Measurements from ENCODE around the gene KLHL11. TPM values are rescaled to one million over a fixed set of nuclear protein-coding genes. Genes with fewer than 3 reads are reported as not detected.
A peak's percentile ranks its signal among the peaks of the same experiment; 100 is the strongest.
"Not testable (repeated sequence)": the region's sequence is repeated elsewhere in the genome, so short reads cannot be mapped to it uniquely, and the experiment has no call there.

Gene KLHL11
- total RNA-seq, 4 donors from 2014 or later: 19.7 to 73.3 (median 38.5) TPM

DNA sequence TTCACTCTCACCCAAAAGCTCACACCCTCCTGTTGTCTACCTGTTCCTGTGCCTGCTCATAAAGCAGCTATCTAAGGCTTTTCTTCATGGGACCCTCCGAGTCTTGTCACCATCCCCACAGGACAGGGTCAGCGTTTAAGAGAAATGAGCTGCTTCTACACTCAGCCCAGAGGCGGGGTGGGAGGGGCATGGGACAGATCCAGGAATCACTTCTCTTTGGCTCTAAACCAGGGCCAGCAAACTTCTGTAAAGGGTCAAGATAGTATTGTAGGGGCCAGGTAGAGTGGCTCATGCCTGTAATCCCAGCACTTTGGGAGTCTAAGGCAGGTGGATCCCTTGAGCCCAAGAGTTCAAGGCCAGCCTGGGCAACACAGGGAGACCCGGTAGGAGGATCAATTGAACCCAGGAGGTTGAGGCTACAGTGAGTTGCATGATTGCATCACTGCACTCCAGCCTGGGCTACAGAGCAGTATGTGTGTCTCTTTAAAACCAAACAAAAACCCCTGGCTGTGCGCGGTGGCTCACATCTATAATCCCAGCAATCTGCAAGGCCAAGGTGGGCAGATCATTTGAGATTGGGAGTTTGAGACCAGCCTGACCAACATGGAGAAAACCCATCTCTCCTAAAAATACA, 23.2 kb upstream of the KLHL11 start:
- Histone ChIP-seq H3K9me3 (no peaks in the 10 kb centered on the region), H3K27me3 (no peaks in the 10 kb centered on the region), H3K36me3 (no peaks in the 10 kb centered on the region), H3K4me3 (no peak overlapping the region), H3K27ac (no peak overlapping the region), H3K4me1 (no peaks in the 10 kb centered on the region)
- intact Hi-C loops (cut with DNase I; ENCODE audit: low total_unique reads): no loop called here
- no peak for DNase-seq
- TF ChIP-seq, protein P1, sequence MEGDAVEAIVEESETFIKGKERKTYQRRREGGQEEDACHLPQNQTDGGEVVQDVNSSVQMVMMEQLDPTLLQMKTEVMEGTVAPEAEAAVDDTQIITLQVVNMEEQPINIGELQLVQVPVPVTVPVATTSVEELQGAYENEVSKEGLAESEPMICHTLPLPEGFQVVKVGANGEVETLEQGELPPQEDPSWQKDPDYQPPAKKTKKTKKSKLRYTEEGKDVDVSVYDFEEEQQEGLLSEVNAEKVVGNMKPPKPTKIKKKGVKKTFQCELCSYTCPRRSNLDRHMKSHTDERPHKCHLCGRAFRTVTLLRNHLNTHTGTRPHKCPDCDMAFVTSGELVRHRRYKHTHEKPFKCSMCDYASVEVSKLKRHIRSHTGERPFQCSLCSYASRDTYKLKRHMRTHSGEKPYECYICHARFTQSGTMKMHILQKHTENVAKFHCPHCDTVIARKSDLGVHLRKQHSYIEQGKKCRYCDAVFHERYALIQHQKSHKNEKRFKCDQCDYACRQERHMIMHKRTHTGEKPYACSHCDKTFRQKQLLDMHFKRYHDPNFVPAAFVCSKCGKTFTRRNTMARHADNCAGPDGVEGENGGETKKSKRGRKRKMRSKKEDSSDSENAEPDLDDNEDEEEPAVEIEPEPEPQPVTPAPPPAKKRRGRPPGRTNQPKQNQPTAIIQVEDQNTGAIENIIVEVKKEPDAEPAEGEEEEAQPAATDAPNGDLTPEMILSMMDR (IDR thresholded peaks at IDR 0.05): no peak
- TF ChIP-seq POLR2A (IDR thresholded peaks at IDR 0.05): no peak

GRCh38 chr17:41885733-41886132, 20.5 kb upstream of the KLHL11 start:
- H3K36me3 ChIP-seq: no peaks in the 10 kb centered on the region
- no peaks in the 10 kb centered on the region for H3K27me3 ChIP-seq
- H3K4me3 ChIP-seq: no peak overlapping the region
- no peaks in the 10 kb centered on the region for H3K4me1 ChIP-seq
- no peaks in the 10 kb centered on the region for H3K9me3 ChIP-seq
- intact Hi-C loops (cut with DNase I; ENCODE audit: low total_unique reads): no loop called here
- no peak for DNase-seq
- TF ChIP-seq, protein P1 (IDR thresholded peaks at IDR 0.05): peak in 1 of 4 experiments; percentile 16
- TF ChIP-seq POLR2A (IDR thresholded peaks at IDR 0.05): no peak
- H3K27ac ChIP-seq: no peak overlapping the region

DNA sequence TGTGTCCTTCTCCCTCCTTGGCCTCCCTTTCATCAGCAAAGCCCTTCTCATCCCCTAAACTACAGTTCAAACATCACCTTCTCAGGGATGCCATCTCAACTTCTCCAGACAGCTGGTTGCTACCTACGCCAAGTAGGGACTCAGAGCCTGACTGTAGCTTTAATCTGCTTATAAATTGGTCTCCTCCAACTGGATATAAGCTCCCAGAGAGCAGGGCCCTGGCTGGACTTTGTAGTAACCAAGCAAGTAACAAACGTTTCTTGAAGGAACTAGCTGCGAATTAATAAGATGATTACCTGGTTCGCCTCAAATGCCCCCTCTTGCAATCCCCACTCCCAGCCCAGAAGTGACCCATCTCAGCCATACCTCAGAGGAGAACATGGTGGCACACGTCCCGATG, 17.5 kb upstream of the KLHL11 start:
- H3K36me3 ChIP-seq: no peaks in the 10 kb centered on the region
- H3K4me1 ChIP-seq: no peaks in the 10 kb centered on the region
- no peak overlapping the region for H3K4me3 ChIP-seq
- no peak overlapping the region for H3K27ac ChIP-seq
- DNase-seq: no peak
- no peaks in the 10 kb centered on the region for H3K9me3 ChIP-seq
- intact Hi-C loops (cut with DNase I; ENCODE audit: low total_unique reads): no loop called here
- H3K27me3 ChIP-seq: no peaks in the 10 kb centered on the region
- TF ChIP-seq, protein P1 (IDR thresholded peaks at IDR 0.05): no peak
- TF ChIP-seq POLR2A (IDR thresholded peaks at IDR 0.05): no peak

DNA sequence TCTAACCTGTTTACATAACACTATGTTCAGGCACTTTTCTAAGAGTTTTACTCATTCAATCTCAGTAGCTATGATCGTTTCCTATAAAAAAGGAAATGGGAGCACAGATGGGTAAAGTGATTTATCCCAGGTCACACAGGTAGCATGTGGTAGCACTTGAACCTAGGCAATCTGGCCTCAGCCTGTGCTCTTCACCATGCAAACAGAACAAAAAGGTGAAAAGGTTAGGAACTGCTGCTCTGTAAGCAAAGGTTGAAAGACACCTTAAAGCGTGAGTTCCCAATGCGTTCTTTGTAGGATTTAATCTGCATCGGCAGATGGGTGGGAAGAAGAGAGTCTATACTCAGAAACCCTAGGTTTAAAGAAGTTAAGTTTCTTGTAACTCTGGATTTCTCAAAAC, 14.9 kb upstream of the KLHL11 start:
- intact Hi-C loops (cut with DNase I; ENCODE audit: low total_unique reads): no loop called here
- no peak for DNase-seq

DNA sequence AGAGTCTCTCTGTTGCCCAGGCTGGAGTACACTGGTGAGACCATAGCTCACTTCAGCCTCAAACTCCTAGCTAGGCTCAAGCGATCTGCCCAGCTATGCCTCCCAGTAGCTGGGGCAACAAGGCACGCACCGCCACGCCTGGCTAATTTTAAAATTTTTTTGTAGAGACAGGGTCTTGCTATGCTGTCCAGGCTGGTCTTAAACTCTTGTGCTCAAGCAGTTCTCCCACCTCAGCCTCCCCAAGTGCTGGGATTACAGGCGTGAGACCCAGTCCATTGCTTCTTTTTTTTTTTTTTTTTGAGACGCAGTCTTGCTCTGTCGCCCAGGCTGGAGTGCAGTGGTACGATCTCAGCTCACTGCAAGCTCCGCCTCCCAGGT, 9.1 kb upstream of the KLHL11 start:
- H3K36me3 ChIP-seq; H3K27ac ChIP-seq; H3K27me3 ChIP-seq; H3K4me3 ChIP-seq; H3K4me1 ChIP-seq; intact Hi-C loops (cut with DNase I; ENCODE audit: low total_unique reads); H3K9me3 ChIP-seq; DNase-seq: not testable (repeated sequence)

More for the DNA sequence above, 14.9 kb upstream of the KLHL11 start:
- H3K4me1 ChIP-seq: no peaks in the 10 kb centered on the region
- no peaks in the 10 kb centered on the region for H3K9me3 ChIP-seq
- no peak overlapping the region for H3K4me3 ChIP-seq
- no peaks in the 10 kb centered on the region for H3K27me3 ChIP-seq
- H3K36me3 ChIP-seq: no peaks in the 10 kb centered on the region
- H3K27ac ChIP-seq: no peak overlapping the region
- no peak for TF ChIP-seq POLR2A (IDR thresholded peaks at IDR 0.05)
- TF ChIP-seq, protein P1 (IDR thresholded peaks at IDR 0.05): no peak
